NCI-H1092 treated with DMSO at 0.1 percent for 48 hours (cell line): ENCODE data around the gene RNF208.
A peak's percentile ranks its signal among the peaks of the same experiment; 100 is the strongest.

ENCODE experiments used
- DNase-seq: peaks from one replicate; lab custom pipeline; 2025; lab: John Stamatoyannopoulos, UW

Gene RNF208

GRCh38 chr9:137191691-137192447, 30.2 kb downstream of the RNF208 start:
- DNase-seq = no peak

- no peak for DNase-seq
Measured at GRCh38 chr9:137191245-137191644, 30.8 kb downstream of the RNF208 start.

- DNase-seq = no peak
Measured at GRCh38 chr9:137190315-137190856, 31.7 kb downstream of the RNF208 start.

GRCh38 chr9:137189297-137190295, 32.4 kb downstream of the RNF208 start:
- no peak for DNase-seq

GRCh38 chr9:137188490-137189296, 33.3 kb downstream of the RNF208 start, which contains the start of the genes ANAPC2 and SSNA1:
ANAPC2 (minus strand) TSS chr9:137188560; CDS start chr9:137188532, 28 bp downstream.
SSNA1 (plus strand) TSS chr9:137188676; CDS start chr9:137188727, 51 bp downstream.
- peak; percentile 88 for DNase-seq

GRCh38 chr9:137188086-137188489, 34.0 kb downstream of the RNF208 start:
- DNase-seq = no peak

- DNase-seq = no peak
Measured at GRCh38 chr9:137187386-137187785, 34.7 kb downstream of the RNF208 start.

GRCh38 chr9:137186385-137186784, 35.7 kb downstream of the RNF208 start:
- no peak for DNase-seq

- DNase-seq = no peak
Measured at GRCh38 chr9:137185921-137186320, 36.1 kb downstream of the RNF208 start.

- no peak for DNase-seq
Measured at GRCh38 chr9:137184881-137185660, 37.0 kb downstream of the RNF208 start.

- no peak for DNase-seq
Measured at GRCh38 chr9:137183980-137184595, 38.0 kb downstream of the RNF208 start.

- DNase-seq = no peak
Measured at GRCh38 chr9:137182836-137183235, 39.2 kb downstream of the RNF208 start.

- no peak for DNase-seq
Measured at GRCh38 chr9:137181680-137182079, 40.4 kb downstream of the RNF208 start.

GRCh38 chr9:137180491-137180890, 41.5 kb downstream of the RNF208 start:
- no peak for DNase-seq

GRCh38 chr9:137179761-137180160, 42.3 kb downstream of the RNF208 start:
- DNase-seq = no peak

GRCh38 chr9:137178939-137179630, 43.0 kb downstream of the RNF208 start:
- DNase-seq = no peak

GRCh38 chr9:137178201-137178938, 43.7 kb downstream of the RNF208 start:
- DNase-seq = no peak

- DNase-seq = no peak
Measured at GRCh38 chr9:137176302-137177182, 45.5 kb downstream of the RNF208 start.
